GM21423 (cell line): ENCODE data around the gene CYP20A1.
"Not testable (repeated sequence)": the region's sequence is repeated elsewhere in the genome, so short reads cannot be mapped to it uniquely, and the experiment has no call there.

Experiments used
- ATAC-seq: cut with Tn5 transposase; IDR thresholded peaks from one replicate; pipeline ENCODE4 v1.9.1; 2021; ENCODE audit warnings: mild to moderate bottlenecking, moderate library complexity; ENCODE audit not compliant: unreplicated experiment

The CYP20A1 gene, protein sequence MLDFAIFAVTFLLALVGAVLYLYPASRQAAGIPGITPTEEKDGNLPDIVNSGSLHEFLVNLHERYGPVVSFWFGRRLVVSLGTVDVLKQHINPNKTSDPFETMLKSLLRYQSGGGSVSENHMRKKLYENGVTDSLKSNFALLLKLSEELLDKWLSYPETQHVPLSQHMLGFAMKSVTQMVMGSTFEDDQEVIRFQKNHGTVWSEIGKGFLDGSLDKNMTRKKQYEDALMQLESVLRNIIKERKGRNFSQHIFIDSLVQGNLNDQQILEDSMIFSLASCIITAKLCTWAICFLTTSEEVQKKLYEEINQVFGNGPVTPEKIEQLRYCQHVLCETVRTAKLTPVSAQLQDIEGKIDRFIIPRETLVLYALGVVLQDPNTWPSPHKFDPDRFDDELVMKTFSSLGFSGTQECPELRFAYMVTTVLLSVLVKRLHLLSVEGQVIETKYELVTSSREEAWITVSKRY

DNA sequence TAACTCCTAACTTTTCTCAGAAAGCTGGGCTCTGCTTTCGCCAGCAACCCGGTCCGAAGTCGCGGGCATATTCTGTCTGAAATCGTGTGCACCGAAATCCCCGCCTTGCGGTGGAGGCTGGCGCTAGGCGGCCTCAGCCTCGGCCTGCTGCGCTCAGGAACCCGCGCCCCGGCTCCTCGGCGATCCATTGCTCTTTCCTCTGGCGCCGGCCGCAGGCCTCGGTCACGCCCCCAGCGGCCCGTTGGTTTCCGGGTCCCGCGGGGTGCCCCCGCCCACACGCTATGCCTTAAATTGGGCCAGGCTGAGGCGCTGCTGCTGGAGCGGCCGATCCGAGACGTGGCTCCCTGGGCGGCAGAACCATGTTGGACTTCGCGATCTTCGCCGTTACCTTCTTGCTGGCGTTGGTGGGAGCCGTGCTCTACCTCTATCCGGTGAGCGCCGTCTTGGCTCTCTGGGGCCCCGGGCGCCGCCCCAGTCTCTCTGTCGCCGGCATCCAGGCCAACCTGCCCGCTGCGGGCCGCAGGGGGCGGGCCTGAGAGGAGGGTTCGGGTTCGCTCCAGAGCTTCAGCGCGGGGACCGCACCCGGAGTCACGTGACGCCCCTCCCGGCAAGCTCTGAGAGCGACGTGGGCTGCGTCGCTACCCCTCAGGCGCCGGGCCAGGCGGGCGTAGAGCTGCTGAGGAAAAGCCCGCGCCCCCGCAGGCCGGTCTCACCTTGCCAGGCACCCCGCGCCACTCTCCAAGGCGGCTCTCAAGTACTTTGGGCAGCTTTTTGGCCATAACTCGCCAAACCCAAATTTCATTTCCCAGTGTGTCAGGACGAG is at the start of gene CYP20A1:
TSS of gene CYP20A1 (plus strand) at position 315 of the 823 bp plus-strand sequence. CDS start at position 360, 45 bp downstream.
- ATAC-seq = peak; percentile 88

DNA sequence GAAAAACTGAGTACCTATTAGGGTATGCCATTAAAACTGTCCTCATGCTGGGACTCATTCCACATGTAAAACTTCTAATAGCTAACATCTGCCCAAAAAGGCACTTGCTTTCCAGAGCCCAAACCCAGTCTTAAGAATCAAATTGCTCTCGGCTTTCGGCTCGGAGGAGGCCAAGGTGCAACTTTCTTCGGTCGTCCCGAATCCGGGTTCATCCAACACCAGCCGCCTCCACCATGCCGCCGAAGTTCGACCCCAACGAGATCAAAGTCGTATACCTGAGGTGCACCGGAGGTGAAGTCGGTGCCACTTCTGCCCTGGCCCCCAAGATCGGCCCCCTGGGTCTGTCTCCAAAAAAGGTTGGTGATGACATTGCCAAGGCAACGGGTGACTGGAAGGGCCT is 48.3 kb upstream of the CYP20A1 start:
- not testable (repeated sequence) for ATAC-seq

DNA sequence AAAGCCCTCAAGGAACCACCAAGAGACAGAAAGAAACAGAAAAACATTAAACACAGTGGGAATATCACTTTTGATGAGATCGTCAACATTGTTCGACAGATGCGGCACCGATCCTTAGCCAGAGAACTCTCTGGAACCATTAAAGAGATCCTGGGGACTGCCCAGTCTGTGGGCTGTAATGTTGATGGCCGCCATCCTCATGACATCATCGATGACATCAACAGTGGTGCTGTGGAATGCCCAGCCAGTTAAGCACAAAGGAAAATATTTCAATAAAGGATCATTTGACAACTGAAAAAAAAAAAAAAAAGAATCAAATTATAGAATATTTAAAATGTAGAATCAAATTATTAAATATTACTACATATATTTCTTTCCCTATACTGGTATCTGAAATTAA is 47.8 kb upstream of the CYP20A1 start:
- not testable (repeated sequence) for ATAC-seq

DNA sequence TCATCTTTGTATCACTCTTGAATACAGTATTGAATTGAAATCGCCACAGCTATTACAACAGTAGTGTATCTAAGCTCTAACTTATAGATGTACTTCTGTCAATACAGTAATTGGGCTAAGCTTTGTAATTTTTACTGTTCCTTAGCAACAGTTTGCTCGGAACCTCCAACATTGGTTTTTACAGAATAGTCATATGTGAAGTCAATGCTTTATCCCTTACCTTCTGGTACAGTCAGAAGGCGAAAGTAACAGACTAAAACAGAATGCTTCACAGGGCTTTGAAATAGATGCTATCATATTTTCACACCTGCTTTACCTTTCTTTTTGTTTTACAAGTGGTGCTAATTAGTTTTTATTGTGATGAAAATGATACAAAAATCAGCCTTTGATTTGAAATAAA is 46.9 kb upstream of the CYP20A1 start:
- no peak for ATAC-seq

DNA sequence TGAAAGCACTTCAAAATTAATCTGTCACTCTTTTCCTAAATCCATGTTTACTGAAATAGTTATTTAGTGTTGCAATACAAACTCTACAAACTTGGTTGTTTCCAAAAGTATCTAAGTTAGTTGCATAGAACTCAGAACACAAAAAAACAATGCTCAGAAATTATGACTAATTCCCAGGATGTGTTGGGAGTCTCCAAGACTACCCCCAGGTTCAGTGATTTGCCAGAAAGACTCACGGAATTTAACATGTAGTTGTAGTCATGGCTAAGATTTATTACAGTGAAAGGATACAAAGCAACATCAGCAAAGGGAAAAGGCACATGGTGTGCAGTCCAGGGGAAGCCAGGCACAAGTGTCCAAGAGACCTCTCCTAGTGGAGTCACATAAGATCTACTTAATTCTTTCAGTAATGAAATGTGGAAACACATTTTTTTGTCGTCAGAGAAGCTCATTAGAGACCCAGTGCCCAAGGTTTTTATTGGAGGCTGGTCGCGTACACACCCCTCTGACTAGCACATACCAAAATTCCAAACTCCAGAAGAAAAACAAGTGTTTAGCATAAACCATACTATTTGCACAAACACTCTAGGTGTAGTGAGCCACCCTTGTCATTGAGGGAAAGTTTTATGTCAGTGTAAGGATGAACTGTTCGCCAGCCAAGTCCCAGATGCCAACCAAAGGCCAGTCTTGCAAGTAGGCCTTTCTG is 43.3 kb upstream of the CYP20A1 start:
- no peak for ATAC-seq

DNA sequence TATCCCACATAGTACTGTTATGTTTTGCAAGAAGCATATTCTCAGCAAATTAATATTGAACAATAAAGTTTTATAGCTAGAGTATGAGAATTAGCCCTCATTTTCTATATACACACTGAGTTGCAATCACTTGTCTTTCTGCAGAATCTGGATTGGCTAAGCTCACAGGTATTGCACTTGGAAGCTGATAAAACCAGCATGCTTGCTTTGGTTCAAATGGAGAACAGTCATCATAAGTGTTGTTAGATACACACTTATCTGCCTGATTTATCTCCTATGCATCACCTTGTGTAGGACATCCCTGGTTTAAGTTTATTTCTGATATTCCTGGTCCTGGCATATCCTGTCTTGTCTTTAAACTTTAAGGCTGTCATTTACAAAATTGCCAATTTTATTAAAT is 38.0 kb upstream of the CYP20A1 start:
- ATAC-seq = no peak

DNA sequence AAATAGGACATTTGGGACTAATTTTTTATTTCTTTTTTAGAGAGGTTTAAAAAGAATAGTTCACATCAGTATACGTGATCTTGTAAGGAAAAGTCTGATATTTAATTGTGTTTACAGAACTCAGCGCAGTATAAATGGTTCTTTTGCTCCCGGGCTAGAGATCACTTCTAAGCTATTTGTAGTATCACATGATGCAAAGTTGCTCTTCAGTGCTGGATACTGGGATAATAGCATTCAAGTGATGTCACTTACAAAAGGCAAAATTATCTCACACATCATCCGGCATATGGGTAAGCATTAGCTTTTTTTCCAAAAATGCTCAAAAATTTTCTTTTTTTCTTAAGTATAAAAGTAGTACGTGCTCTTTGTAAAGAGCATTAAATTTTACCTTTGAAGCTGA is 37.4 kb upstream of the CYP20A1 start:
- ATAC-seq = no peak

DNA sequence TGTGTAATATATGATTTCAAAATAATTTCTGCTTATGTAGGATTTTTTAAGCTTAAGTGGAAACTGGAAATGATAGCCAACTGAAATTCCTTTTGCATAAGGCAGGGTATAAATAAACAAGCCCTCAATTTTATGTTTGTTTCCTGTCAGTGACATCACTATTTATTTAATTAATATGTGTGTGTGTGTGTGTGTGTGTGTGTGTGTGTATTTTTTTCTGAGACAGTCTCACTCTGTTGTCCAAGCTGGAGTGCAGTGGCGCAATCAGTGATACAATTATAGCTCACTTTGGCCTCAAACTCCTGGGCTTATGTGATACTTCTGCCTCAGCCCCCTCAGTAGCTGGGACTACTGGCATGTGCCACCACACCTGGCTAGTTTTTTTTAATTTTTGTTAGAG is 29.3 kb upstream of the CYP20A1 start:
- no peak for ATAC-seq

DNA sequence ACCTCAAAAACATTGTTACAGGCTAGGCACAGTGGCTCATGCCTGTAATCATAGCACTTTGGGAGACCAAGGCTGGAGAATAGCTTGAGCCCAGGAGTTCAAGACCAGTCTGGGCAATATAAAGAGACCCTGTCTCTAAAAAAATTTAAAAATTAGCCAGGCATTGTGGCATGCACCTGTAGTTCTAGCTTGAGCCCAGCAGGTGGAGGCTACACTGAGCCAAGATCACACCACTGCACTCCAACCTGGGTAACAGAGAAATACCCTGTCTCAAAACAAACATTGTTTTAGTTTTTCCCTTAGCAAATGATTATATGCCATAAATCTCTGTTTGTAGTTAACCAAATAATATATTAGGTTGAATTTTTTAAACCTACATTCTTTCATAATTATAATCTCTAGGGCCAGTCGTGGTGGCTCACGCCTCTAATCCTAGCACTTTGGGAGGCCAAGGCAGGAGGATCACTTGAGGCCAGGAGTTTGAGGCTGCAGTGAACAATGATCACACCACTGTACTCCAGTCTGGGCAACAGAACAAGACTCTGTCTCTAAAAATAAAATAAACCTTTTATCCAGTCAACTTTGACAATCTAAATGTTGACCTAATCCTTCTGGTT is 13.3 kb upstream of the CYP20A1 start:
- ATAC-seq = no peak

DNA sequence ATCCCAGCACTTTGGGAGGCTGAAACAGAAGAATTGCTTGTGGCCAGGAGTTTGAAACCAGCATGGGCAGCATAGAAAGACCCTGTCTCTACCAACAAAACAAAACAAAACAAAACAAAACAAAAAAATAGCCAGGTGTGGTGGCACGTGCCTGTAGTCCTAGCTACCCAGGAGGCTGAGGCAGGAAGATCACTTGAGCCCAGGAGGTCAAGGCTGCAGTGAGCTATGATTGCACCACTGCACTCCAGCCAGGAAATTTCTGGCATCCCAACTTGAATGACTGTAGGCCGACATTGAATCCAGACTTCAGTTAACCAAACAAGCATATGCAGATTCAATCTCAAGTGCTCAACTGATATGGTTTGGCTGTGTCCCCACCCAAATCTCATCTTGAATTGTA is 9.1 kb upstream of the CYP20A1 start:
- not testable (repeated sequence) for ATAC-seq

DNA sequence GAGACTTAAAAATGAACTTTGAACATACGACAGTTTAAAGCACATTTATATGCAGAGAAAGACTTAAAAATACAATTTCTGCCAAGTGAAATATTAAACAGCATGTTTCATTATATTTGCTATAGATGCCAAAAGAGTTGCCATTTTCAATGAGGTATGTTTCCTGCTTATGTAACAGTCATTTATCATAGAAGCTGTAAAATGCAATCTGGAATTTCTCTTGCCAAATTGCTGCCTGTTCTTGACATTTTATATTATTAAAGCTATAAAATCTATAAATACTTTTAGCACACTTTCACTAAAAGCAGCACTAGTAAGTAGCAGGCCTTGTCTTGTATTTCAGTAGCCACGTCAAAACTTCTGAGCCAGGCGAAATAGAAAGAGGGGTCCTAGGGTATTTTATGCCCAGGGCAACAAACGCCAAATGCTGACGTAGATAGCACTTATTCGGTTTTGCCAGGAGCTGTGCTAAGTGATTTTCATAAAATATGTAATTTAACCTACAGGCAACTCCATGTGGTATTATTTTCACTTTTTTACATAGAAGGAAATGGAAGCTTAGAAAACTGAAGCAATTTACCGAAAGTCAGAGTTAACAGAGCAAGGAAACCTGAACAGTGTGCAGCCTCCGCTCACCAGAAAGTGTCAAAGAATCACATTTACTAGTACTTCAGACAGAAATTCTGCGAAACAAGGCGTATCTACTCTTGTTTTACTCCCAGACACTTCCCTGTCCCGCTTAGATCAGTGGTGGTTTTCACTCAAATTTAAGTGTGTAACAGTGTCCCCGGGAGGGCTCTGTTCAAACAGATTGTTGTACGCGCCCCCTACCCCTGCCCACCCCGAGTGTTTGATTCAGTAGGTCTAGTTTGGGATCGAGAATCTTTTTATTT is 1.2 kb upstream of the CYP20A1 start:
- no peak for ATAC-seq

DNA sequence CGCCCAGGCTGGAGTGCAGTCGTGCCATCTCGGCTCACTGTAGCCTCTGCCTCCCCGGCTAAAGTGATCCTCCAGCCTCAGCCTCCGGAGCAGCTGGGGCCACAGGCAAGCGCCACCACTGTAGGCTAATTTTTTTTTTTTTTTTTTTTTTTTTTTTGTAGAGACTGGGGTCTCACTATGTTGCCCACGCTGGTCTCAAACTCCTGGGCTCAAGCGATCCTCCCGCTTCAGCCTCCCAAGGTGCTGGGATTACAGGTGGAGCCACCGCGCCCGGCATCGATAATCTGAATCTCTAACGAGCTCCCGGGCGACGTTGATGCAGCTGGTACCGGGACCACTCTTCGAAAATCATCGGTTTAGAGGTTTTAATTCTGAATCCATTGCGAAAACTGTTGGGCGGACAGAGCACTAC is 520 bp upstream of the CYP20A1 start:
- no peak for ATAC-seq

DNA sequence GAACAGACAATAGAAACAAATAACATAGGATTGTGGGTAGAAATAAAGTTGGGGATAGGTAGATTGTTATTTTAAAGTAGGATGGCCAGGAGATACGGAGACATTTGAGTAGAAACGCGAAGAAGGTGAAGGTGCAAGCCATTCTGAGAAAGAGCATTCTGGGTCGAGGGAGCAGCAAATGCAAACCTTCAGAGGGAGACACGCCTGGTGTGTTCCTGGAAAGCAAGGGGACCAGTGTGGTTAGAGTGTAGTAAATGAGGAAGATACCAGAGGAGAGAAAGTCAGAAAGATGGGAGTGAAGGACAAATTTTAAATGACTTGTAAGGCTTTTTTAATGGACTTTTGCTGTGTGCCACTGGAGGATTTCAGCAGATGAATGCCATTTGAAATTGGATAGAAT is 1.7 kb downstream of the CYP20A1 start:
- no peak for ATAC-seq

DNA sequence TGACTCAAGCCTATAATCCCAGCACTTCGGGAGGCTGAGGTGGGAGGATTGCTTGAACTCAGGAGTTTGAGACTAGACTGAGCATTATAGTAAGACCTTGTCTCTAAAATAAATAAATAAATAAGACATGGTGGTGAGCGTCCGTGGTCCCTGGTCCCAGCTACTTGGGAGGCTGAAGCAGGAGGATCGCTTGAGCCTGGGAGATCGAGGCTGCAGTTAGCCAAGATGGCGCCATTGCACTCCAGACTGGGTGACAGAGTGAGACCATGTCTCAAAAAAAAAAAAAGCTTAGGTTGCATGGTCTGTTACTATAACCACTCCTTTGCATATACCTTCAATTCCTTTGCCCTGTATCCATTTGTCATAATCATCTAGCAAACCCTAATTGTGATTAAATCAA is 3.7 kb downstream of the CYP20A1 start:
- ATAC-seq = no peak

DNA sequence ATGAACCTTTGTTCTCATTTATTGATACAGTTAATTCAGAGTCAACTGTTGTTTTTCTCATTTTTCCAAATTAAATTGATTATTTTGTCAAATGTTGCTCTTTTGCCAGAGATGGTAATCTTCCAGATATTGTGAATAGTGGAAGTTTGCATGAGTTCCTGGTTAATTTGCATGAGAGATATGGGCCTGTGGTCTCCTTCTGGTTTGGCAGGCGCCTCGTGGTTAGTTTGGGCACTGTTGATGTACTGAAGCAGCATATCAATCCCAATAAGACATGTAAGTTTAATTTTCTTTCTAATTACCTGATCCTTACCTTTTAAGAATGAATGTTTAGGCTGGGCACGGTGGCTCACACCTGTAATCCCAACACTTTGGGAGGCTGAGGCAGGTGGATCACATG is 7.8 kb downstream of the CYP20A1 start:
- ATAC-seq = no peak

DNA sequence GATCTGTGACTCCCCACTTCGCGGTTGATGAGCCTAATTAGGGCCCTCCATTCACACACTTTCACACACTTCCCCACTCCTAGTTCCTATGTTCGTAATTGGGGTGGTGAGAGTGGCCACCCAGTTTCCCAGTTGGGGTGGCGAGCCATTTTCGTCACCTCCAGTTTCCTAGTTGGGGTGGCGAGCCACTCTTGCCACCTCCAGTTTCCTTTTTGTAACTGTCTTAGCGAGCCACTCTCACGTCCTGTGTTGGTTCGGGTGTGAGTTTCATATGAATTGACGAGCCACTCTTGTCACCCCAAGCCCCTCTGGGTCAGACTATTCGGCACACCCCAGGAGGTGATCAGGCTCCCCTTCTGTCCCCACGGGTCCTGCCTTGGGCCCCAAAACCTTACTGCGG is 14.0 kb downstream of the CYP20A1 start:
- no peak for ATAC-seq

DNA sequence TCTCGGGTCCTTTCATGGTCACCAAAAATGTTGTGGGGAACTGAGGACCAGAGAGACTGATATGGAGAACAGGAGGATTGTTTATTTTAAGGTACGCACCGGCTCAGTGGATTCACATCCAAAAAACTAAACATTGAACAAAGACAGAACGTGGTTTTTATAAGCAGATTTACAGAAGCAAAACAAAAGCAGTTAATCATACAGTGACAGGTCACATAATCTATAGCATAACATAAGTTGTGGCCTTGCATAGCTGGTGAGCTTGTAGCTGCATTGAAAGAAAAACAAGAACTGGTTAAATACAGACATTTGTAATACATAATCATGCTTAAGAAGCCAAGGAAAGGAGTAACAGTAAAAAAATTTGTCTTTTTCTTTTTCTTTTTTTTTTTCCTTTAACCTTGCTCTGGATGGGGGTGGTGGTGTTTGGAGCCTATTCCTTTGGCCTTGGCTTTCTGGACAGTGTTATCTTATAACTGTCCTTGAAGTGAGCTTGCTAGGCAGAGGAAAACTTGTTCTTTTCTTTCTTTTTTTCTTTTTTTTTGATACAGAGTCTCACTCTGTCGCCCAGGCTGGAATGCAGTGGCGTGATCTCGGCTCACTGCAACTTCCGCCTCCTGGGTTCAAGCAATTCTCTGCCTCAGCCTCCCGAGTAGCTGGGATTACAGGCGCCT is 14.7 kb downstream of the CYP20A1 start:
- not testable (repeated sequence) for ATAC-seq

DNA sequence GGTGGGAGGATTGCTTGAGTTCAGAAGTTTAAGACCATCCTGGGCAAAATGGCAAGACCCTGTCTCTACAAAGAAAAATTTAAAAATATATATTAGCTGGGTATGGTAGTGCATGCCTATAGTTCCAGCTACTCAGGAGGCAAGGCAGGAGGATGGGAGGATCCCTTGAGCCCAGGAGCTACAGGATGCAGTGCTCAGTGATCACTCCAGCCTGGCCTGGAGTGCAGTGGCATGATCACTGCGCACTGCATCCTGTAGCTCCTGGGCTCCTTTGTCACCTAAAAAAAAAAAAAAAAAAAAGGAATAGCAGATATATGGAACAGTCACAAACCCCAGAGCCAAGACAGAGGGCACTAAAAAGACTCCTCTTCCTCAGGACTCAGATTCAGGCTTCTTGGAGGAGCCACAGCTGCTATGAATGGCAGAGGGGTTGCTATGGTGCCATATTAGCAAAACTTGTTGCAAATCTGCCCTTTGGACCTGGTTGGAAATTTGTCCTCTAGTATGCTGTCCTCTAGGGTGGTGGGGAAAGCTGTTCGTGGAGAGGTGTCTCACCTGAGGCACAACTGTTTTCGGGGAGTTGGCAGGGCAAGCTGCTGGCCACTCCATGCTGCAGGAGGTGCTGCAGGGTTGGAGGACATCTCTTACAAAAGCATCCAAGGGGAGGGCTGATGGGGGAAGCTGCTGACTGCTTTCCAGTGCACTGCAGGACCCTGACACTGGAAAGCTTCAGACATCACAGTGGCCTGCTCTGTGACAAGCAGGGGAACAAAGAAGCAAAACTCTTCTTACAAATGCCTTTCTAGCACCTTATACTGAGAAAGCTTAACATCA is 22.7 kb downstream of the CYP20A1 start:
- no peak for ATAC-seq
